ENCODE measurements around the gene PSME2.

PSME2 gene

GRCh38 chr14:24183014-24183481, 36.6 kb upstream of the PSME2 start:
- TF ChIP-seq, protein P1, sequence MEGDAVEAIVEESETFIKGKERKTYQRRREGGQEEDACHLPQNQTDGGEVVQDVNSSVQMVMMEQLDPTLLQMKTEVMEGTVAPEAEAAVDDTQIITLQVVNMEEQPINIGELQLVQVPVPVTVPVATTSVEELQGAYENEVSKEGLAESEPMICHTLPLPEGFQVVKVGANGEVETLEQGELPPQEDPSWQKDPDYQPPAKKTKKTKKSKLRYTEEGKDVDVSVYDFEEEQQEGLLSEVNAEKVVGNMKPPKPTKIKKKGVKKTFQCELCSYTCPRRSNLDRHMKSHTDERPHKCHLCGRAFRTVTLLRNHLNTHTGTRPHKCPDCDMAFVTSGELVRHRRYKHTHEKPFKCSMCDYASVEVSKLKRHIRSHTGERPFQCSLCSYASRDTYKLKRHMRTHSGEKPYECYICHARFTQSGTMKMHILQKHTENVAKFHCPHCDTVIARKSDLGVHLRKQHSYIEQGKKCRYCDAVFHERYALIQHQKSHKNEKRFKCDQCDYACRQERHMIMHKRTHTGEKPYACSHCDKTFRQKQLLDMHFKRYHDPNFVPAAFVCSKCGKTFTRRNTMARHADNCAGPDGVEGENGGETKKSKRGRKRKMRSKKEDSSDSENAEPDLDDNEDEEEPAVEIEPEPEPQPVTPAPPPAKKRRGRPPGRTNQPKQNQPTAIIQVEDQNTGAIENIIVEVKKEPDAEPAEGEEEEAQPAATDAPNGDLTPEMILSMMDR (conservative IDR thresholded peaks at IDR 0.05): no peak
- no peak overlapping the region for H3K27ac ChIP-seq

DNA sequence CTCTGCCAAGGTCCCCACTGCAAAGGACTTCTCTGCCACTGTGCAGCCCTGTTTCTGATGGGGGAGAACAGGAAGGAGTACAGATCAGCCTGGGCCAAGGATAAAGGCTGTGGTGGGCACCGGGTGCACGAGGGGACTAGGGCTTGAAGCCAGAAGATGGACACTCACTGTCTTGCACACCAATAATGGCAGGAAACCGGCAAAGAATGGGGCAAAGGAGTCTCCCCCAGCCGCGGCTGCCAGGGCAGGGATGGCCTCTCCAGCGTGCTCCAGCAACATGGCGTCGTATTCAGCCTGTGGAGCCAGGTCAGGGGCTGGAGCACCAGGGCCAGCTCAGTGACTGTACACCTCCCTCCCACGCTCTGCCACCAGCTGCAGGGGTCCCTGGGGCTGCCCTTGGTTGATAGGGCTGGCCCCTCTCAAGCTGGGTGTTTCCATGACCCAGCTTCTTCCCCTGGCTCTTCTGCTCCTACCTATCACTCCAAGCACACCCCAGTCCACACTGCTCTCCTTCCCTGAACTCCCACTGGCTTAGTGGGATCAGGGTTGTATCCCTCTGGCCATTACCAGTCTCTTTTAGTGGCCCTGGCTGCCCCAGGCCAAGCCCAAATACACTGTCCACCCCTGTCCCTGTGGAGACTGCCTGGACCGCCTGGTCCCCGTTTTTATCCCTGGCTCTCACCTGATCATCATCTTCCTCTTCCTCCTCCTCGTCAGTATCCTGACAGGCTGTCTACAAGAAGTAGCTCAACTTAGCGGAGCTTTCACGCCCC, 35.9 kb upstream of the PSME2 start:
- TF ChIP-seq, protein P1 (conservative IDR thresholded peaks at IDR 0.05): no peak

DNA sequence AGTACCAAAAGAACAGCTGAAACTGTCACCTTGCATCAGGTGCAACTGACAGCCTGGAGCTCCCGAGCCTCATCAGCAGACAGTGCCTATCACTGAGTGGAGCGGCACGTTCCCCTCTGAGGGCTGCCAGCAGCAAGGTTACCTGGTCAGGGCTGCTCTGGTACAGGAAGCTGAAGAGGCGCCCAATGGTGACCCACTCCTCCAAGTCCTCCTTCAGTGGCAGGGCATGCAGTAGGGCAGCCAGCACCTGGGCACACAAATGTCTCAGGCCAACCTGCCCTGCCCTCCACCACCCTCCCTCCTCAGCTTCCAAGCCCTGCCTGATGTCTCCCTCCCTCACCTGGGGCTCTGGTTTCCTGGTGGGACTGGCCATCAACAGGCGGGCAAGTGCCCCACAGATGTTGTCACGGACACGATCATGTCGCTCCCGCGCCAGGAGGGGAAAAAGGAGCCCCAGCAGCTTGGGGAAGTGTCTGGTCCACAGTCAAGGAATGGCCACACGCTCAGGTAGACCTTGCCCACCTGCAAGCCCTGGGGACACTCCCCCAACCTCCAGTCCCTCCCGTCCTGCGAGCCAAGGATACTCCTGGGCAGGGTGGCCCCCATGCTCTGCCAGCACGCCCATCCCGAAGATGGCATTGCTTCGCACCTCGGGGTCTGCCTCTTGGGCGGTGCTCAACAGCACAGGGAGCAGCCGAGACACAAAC, 35.1 kb upstream of the PSME2 start:
- TF ChIP-seq, protein P1 (conservative IDR thresholded peaks at IDR 0.05): no peak
- H3K27ac ChIP-seq: no peak overlapping the region

More for the DNA sequence above, 35.9 kb upstream of the PSME2 start:
- H3K27ac ChIP-seq: no peak overlapping the region

GRCh38 chr14:24179961-24180796, 33.8 kb upstream of the PSME2 start:
- H3K27ac ChIP-seq: no peak overlapping the region
- TF ChIP-seq, protein P1 (conservative IDR thresholded peaks at IDR 0.05): no peak

DNA sequence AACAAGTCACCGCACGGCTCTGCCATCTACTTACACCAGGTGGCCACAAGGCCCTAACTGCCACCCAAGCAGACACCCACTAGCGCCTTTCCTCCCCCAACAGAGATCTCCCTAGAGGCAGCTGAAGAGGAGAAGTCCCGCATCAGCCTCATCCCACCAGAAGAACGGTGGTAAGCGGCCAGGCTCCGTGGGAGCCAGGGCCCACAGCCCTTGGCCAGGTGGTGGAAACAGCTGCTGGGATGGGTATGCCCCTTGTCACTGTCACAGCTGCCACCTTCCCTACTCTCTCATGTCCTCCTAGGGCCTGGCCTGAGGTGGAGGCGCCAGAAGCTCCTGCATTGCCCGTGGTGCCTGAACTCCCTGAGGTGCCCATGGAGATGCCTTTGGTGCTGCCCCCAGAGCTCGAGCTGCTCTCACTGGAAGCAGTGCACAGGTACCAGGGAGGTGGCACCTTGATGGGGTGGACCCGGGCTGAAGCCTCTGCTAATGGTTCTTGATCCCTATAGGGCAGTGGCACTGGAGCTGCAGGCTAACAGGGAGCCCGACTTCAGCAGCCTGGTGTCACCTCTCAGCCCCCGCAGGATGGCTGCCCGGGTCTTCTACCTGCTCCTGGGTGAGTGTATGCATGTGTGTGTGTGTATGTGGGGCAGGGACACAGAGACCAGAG, 33.0 kb upstream of the PSME2 start:
- no peak overlapping the region for H3K27ac ChIP-seq
- TF ChIP-seq, protein P1 (conservative IDR thresholded peaks at IDR 0.05): no peak

DNA sequence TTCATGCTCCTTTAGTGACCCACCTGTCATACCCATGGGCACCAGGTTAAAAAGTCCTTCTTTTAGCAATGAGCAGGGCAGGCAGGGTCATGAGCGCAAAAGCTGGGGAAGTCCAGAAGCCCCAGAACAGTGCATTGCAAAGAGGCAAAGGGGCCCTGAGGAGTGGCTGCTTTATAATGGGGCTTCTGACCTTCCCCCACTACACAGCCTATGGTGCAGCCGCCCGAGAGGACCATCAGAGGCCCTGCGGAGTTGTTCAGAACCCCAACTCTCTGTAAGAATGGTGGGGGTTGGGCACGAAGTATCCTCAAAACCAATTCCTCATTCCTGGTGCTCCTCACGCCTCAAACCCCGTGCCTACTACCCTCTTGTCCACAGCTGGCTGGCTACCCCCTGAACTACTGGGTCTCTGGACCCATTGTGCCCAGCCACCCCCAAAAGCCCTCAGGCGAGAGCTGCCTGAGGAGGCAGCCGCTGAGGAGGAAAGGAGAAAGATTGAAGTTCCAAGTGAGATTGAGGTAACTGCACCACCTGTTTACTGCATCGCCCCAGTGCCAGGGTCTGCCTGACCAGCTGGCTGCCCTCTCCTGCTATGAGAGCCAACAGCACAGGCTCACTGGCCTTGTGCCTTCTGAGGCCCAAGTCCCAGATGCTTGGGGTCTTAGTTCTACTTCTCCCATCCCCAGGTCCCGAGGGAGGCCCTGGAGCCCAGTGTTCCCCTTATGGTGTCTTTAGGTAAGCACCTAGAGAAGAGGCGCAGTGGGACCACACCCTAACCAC, 32.2 kb upstream of the PSME2 start:
- TF ChIP-seq, protein P1 (conservative IDR thresholded peaks at IDR 0.05): no peak
- H3K27ac ChIP-seq: no peak overlapping the region
